GM12891 (cell line): ENCODE measurements around the gene DHX15.

ENCODE experiments used
- POLR2A ChIP-seq: IDR thresholded peaks from 2 replicates; pipeline ENCODE4 v1.6.1; 2011; ENCODE audit warnings: low read depth, low read length, control low read depth
- TAF1 ChIP-seq: IDR thresholded peaks from 2 replicates; pipeline ENCODE4 v1.6.1; 2011; ENCODE audit warnings: low read depth, low read length, control low read depth

DNA sequence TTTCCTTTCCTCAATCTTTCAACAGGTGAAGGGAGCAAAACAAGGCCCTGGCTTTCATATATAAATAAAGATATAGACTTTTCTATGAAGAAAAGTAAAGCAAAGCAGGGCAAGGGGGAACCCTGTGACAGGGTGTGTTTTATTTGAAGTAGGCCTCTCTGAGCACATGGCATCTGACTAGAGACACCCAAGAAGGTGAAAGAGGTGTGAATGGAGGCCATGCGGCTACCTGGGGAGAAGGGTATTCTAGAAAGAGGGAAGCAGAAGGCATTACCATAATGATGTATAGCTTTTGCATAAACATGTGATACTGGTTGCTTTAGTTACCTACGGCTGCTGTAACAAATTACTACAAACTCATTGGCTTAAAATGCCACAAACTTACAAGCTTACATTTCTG, 75.8 kb downstream of the DHX15 start:
- TF ChIP-seq POLR2A (no peak), TAF1 (no peak)
